NCI-H82 (cell line): ENCODE results near the gene NAA40.

Experiments used
- DNase-seq: peaks from one replicate; lab custom pipeline; 2025; lab: John Stamatoyannopoulos, UW

The NAA40 gene

DNA sequence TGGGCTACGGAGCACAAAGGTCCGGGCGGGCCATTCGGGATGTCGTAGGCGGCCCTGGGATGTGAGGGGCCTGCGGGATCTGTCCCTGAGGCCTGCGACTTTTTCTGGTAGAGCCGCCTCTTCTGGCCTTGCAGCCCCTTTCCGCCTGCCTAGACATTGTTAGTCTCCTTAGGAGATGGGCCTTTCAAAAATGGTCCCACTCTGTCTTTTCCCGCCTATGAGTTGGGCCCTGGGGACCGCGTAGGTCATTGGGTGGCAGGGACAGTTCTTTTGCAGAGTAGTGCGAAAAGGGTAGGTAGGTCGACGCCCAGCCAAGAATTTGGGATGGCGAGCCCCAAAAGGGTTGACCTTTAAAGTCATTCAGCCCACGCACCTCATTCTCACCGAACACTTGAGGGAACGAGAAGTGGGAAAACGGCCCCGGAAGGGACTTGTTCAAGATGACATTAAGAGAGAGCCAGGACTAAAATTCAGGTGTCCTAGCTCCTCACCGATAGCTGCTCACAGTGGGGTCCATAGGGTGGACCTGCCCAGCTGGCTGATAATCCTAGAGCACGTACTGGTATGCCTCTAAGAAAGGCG, 48.2 kb downstream of the NAA40 start:
- no peak for DNase-seq

DNA sequence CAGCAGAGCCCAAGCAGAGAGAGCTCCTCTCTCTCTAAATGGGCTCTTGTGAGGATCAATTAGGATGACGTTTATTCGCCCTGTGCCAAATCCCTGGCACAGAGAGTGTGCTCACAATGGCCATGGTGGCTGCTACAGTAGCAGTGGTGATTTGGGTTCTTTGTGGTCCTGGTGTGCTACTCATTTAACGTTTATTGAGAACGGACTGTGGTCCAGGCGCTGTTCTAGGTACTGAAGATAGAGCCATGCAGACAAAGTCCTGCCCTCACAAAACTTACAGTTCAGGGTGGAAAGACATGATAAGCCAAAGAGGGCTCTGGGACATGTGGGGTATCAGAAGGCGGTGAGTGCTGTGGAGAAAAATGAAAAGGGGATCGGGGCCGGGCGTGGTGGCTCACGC, 52.8 kb downstream of the NAA40 start:
- no peak for DNase-seq

DNA sequence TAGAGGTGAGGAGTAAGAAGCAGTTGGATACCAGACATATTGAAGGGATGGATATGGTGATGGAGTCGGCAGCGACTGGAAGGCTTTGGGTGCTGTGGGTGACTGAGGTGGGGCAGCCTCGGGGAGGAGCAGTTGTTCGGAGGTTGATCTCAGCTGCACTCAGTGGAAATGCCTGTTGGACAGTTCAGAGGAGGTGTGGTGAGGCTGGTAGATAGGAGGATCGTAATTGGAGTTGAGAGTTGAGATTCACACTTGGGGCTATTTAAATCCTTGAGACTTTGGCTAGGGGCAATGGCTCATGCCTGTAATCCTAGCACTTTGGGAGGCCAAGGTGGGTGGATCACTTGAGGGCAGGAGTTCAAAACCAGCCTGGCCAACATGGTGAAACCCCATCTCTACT, 54.3 kb downstream of the NAA40 start:
- no peak for DNase-seq

DNA sequence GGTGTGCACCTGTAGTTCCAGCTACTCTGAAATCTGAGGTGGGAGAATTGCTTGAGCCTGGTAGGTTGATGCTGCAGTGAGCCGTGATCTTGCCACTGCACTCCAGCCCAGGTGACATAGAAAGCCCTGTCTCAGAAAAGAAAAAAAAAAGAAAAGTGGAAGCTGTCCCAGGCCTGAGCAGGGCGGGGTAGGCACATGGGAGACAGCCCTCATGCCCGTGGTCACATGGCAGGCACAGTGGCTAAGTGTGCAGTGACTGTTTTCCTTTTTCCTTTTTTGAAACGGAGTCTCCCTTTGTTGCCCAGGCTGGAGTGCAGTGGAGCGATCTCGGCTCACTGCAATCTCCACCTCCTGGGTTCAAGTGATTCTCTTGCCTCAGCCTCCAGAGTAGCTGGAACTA, 55.2 kb downstream of the NAA40 start:
- DNase-seq: no peak

DNA sequence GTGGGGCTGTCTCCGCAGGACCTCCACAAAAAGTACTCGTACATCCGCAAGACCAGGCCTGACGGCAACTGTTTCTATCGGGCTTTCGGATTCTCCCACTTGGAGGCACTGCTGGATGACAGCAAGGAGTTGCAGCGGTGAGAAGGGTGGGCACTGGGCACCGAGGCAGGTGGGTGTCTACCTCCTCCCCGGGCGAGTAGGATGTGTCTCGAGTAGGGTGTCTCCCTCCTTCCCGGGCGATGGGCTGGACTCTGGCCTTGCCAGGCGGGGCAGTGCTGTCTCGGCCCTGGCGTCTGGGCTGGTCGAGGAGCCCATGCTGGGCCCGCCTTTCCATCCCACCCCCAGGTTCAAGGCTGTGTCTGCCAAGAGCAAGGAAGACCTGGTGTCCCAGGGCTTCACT, 57.7 kb downstream of the NAA40 start:
- no peak for DNase-seq

DNA sequence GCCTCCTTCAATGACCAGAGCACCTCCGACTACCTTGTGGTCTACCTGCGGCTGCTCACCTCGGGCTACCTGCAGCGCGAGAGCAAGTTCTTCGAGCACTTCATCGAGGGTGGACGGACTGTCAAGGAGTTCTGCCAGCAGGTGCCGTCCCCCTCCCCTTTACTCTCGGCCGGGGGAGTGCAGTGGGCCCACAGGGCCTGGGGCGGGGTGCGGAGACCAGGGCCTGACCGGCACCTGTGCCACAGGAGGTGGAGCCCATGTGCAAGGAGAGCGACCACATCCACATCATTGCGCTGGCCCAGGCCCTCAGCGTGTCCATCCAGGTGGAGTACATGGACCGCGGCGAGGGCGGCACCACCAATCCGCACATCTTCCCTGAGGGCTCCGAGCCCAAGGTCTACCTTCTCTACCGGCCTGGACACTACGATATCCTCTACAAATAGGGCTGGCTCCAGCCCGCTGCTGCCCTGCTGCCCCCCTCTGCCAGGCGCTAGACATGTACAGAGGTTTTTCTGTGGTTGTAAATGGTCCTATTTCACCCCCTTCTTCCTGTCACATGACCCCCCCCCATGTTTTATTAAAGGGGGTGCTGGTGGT, 58.4 kb downstream of the NAA40 start:
- no peak for DNase-seq

DNA sequence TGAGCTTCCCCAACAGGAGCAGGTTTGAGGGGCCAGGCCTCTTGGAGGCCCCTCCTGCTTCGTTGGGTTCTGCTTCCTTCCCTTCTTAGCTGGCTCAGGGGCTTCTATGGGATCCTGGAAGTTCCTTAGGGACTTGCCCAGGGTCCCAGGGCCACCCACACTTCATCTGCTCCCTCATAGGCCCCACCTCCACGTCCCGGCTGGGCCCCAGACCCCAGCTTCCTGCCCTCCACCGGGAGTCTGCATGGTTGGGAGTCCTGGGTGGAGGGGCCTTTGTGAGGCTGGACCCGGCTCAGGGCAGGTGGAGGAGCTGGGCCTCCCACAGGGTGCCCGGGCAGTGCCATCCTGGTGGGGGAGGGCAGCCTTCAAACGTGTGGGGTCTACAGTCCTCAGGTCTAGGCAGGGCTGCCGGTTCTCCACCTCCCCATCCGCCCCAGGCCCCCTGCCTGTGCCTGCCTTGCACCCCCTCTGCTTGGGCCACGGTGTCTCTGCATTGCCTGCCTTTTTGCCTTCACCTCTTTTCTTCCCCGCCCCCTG, 59.1 kb downstream of the NAA40 start:
- DNase-seq: no peak

DNA sequence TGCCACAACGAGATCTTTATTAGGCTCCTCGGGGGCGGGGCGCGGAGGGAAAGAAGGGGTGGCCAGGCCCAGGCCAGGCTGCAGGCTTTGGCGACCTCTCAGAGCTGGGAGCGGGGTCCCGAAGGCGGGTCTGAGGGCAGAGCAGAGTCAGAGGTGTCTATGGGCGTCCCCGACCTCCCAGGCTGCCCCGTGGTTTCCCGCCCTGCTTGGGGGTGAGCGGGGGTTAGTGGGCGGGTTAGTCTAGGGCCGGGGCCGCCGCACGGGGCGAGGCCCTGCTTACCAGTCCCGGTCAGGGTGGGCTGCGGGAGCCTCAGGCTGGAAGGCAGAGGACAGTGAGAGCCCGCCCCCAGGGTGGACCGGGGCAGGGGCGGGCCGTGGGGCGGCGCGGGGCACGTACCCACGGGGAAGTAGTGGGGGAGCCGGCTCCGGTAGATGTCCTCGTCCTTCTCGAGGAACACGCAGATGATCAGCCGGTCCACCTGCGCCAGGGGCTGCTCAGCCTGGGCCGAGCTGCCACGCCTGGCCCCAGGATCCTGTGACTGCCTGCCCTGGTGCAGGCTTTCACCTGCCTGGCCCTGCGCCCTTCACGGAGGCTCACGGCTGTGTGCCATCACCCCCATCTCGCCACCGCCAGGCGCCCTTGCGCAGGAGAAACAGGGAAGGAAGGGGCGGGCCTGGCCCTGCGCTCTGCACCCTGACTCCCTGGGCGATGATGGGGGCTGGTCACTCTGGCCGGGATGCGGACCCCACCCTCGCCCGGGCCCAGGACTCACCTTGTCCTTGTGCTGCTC, 60.0 kb downstream of the NAA40 start:
- DNase-seq: no peak

DNA sequence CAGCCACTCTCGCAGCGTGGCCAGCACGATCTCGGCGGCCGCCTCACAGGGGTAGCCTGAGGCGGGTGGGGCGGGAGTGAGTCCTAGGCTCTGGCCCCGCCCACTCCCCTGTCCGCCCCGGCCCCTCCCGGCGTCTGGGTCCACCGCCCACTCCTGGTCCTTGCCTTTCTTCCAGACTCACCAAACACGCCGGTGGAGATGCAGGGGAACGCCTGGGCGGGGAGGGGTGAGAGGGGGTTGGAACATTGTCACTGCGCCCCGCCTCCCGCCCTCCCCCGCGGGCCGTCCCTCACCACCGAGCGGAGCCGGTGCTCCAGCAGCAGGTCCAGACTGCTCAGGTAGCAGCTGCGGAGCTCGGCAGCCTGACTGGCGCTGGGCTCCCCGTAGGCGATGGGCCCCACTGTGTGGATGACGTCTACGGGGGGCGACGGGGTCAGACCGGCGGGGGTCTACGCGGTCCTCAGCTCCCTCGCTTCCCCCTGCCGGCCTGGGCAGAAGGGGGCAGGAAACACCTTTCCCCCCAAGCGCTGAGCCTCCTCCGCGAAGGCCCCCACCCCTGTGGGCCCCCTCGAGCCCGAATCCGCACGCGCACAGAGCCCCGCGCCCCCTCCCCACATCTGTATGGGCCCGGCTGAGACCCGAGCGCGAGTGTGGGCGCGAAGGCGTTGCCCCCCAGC, 60.7 kb downstream of the NAA40 start:
- peak; percentile 61 for DNase-seq

DNA sequence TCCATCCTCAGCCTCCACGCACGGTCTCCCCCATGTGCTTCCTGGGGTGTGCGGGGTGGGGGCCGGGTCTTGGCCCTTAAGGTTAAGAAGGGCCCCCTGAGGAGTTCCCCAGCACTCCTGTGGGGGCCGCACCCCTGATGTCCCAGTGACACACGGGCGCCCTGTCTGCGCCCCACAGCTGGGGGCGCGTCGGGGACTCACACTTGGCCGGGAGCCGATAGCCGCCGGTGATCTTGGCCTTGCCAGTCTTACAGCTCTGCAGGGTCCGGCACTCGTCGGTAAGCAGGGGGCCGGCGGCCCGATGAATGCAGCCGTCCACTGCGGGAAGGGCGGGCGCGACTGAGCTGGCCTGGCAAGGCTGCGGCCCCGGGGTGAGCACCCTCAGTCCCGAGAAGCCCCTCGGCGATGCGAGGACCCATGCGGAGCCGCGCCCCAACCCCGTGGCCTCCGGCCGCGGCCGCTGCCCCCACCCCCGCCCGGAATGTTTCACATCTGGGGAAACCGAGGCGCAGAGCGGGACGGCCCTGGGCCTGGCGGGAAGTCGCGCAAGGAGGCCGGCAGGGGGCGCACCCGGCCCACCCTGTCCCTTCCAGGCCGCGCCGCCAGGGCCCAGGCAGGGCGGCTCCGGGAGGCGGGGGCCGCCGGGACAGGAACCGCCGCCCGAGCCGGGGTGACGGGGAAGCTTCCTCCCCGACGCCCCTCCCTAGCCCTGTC, 61.4 kb downstream of the NAA40 start:
- peak; percentile 59 for DNase-seq

DNA sequence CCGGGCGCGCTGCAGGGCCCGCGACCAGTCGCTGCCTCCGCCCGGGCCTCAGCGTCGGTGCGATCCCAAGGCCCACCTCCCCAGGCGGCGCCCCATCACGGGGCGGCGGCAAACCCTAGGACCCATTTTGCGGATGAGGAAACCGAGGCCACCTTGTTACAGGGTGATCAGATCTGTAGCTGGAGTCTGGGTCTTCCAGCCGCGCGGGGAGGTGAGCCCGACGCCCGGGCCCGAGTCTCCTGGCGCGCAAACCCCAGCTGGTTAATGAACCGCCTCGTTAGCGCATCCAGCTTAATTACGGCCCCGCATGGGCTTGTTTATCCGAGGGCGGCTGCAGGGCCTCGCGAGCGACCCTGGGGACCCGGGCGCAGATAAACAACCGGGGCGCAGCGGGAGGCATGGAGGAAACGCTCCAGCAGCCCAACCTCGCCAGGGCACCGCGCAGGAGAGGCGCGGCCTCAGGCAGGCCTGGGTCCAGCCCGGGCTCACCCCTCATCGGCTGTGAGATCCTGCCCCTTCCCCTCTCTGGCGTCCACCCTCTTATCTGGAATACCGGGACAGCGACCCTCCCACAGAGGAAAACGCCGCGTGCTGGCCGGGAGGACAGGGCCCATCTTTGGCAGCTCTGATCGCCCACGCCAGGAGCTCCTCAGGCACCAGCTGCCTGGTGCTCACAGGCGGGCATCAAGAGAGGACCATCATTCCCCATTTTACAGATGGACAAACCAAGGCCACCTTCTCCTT, 62.1 kb downstream of the NAA40 start:
- no peak for DNase-seq

DNA sequence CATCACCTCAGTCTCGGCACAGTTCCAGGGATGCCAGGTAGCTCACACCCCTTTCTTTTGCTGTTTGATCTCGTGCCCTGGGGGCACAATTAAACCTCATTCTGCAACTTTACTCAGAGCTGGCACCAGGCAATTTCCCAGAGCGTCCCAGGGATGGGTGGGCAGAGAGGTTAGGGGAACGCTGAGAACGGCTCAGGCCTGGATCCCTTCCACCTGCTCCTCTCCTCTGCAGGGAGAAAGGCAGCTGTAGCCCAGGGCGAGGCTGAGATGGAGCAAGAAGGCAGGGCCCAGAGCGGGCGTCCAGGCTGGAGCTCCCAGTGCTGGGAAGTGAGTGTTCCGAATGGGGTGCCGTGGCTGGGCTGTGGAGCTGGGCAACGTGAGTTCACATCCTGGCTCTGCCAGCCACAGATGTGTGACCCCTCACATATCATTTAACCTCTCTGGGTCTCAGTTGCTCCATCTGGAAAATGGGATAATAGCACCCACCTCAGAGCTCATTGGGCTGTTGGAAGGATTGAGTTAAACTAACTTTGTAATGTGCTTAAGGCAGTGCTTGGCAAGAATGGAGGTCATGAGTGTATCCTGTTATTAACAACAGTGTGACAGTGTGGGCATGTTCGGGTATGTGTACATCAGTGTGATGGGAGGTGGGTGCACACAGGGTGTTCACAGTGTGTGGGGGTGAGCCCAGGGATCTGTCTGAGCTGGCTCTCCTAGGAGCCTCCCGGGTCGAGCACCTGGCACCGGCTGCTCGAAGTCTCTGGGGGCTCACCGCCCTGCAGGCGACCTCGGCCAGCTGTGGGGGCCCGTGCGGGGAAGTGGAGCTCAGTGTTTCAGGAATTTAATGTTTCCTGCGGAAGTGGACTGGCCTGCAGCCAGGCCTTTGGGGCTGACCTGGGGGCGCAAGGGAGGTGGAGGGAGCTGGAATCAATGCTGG, 63.0 kb downstream of the NAA40 start:
- no peak for DNase-seq

DNA sequence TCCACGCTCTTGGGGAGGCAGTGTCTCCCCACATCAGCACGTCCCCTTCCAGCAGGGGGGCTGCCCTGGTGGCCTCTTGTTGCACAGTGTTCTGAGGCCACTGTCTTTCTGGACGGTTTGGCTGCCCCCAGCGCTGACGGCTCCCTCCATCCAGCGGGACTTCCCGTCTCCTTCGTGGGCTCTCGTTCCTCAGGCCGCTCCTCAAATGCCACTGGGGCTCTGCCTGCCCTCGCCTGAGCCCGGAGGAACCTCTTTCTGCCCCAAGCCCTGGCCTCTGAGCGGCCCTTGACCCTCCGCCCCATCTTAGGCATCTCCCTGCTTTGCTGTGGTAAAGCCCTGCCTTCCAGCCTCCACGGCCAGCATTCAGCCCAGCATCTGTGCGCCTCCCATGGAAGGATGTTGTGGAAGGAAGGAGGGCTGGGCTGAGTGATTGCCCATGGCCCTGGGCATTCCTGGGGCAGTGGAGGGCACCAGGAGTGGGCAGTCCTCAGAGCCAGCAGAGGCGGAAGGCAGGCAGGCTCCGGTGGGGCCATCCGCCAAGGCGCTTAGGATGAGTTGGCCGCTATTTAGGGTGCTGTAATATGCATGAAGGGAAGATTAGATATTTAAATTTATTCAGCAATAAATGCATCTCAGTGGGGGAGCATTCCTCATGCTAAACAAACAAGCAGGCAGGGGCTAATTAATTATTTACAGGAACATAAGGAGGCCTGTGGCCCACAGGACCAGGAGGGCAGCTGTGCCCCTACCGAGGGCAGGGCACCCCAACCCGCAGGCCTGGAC, 65.2 kb downstream of the NAA40 start:
- DNase-seq: no peak

DNA sequence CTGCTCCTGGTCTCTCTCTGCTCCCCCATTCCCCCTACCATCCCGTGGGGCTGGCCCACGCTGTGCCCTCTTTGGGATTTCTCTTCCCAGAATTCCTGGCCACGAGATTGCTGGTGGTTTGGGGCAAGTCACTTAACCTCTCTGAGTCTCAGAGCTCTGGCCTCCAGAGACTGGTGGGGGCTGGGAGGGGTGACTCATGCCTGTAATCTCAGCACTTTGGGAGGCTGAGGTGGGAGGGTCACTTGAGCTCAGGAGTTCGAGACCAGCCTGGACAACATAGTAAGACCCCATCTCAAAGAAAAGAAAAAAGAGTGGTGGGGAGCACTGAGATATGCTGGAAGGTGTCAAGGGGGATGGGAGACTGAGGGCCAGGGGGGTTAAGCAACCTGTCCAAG, 65.8 kb downstream of the NAA40 start:
- DNase-seq: no peak

DNA sequence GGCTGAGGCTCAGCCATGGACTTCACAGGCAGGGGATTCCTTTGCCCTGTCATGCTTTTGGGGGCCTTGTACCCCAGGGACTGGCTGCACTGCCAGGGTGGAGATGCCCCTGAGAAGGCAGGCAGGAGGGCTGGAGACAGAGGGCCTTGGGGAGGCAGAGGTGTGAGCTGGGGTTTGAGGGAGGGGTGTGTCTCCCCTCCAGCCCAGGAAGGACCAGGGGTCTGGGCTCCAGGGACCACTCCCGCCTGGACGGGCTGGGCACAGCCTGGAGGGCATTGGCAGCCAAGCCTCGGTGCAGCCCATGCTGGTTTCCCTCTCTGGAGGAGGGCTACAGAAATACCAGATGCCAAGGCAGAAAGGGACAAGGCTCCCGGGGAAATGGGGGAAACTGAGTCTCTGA, 66.9 kb downstream of the NAA40 start:
- DNase-seq: no peak

DNA sequence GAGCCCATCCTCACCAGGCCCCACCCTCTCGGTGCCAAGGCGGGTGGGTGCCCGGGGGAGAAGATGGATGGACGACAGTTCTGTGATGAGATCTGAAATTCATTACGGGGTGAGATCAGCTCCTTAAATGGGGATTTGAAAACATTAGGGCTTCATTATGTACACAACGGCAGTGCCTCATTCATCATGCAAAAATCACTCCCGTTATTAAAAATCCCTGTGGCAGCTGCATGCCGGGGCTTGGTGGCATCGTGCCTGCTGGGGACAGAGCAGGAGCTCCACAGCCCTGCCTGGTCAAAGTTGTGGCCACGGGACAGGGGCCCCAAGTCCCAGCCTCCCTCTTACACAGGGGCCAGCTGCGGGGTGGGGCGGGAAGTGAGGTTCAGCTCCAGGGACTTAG, 67.6 kb downstream of the NAA40 start:
- DNase-seq: no peak
